ENCODE results near the gene SLC27A1. TPM values are rescaled to one million over a fixed set of nuclear protein-coding genes. Genes with fewer than 3 reads are reported as not detected.
"Not testable (repeated sequence)": the region's sequence is repeated elsewhere in the genome, so short reads cannot be mapped to it uniquely, and the experiment has no call there.

The SLC27A1 gene
- total RNA-seq, 3 donors from 2014 or later (not counting 1 experiment from before 2014, with no cell fraction given), result 12.9 to 26.2 (median 16.3) TPM

- 72% methylated on average over 9 of the region's 9 CpGs for WGBS (ENCODE audit: insufficient coverage)
- Mint-ChIP-seq H3K4me3 (no peak overlapping the region), H3K27ac (no peak overlapping the region), H3K27me3 (ENCODE audit: low read depth in 2 of 2) (no peaks in the 10 kb centered on the region), H3K4me1 (peaks cover 10 to 19% of the 10 kb centered on the region in 2 donors), H3K36me3 (no peaks in the 10 kb centered on the region), H3K9me3 (no peaks in the 10 kb centered on the region)
- Histone ChIP-seq H3K27ac (ENCODE audit: low read length) (no peak overlapping the region), H3K9me3 (ENCODE audit: control insufficient read depth, insufficient read depth, low read length) (no peaks in the 10 kb centered on the region), H3K4me3 (ENCODE audit: low read length) (no peak overlapping the region), H3K27me3 (ENCODE audit: control insufficient read depth, insufficient read depth, low read length) (no peaks in the 10 kb centered on the region), H3K36me3 (ENCODE audit: control insufficient read depth, insufficient read depth, low read length) (peaks cover 2% of the 10 kb centered on the region), H3K4me1 (ENCODE audit: control insufficient read depth, insufficient read depth, low read length) (peaks cover 28% of the 10 kb centered on the region)
- DNase-seq, result no peak
- intact Hi-C loops (cut with micrococcal nuclease), result loop anchor here (10.0 kb wide), 1 partner anchor 359 kb away; the partner anchor contains the start of gene RPL18A
- no peak for ATAC-seq
- TF ChIP-seq, protein P1, sequence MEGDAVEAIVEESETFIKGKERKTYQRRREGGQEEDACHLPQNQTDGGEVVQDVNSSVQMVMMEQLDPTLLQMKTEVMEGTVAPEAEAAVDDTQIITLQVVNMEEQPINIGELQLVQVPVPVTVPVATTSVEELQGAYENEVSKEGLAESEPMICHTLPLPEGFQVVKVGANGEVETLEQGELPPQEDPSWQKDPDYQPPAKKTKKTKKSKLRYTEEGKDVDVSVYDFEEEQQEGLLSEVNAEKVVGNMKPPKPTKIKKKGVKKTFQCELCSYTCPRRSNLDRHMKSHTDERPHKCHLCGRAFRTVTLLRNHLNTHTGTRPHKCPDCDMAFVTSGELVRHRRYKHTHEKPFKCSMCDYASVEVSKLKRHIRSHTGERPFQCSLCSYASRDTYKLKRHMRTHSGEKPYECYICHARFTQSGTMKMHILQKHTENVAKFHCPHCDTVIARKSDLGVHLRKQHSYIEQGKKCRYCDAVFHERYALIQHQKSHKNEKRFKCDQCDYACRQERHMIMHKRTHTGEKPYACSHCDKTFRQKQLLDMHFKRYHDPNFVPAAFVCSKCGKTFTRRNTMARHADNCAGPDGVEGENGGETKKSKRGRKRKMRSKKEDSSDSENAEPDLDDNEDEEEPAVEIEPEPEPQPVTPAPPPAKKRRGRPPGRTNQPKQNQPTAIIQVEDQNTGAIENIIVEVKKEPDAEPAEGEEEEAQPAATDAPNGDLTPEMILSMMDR (IDR thresholded peaks at IDR 0.05), result no peak
These were observed 25.4 kb downstream of the SLC27A1 start for GRCh38 chr19:17495639-17496296.

- peaks cover 5% of the 10 kb centered on the region for H3K36me3 ChIP-seq (ENCODE audit: control insufficient read depth, insufficient read depth, low read length)
- H3K27me3 ChIP-seq (ENCODE audit: control insufficient read depth, insufficient read depth, low read length), result no peaks in the 10 kb centered on the region
- no peak overlapping the region for H3K27ac Mint-ChIP-seq
- DNase-seq, result peak; percentile 83 to 92
- intact Hi-C loops (cut with micrococcal nuclease), result loop anchor here (10.0 kb wide), 1 partner anchor 358 kb away; the partner anchor contains the start of gene RPL18A
- no peaks in the 10 kb centered on the region for H3K36me3 Mint-ChIP-seq
- no peaks in the 10 kb centered on the region for H3K9me3 Mint-ChIP-seq
- H3K4me3 ChIP-seq (ENCODE audit: low read length), result no peak overlapping the region
- no peak overlapping the region for H3K4me3 Mint-ChIP-seq
- H3K27ac ChIP-seq (ENCODE audit: low read length), result no peak overlapping the region
- H3K9me3 ChIP-seq (ENCODE audit: control insufficient read depth, insufficient read depth, low read length), result no peaks in the 10 kb centered on the region
- peaks cover 24% of the 10 kb centered on the region for H3K4me1 ChIP-seq (ENCODE audit: control insufficient read depth, insufficient read depth, low read length)
- no peaks in the 10 kb centered on the region for H3K27me3 Mint-ChIP-seq (ENCODE audit: low read depth in 2 of 2)
- ATAC-seq, result peak; percentile 99 to 100 (median 99)
- peaks cover 10 to 19% of the 10 kb centered on the region in 2 donors for H3K4me1 Mint-ChIP-seq
- TF ChIP-seq, protein P1 (IDR thresholded peaks at IDR 0.05), result peak; percentile 98
- 19% methylated on average over 14 of the region's 14 CpGs for WGBS (ENCODE audit: insufficient coverage)
These were observed 26.1 kb downstream of the SLC27A1 start for GRCh38 chr19:17496337-17496997.

- Histone ChIP-seq H3K9me3 (ENCODE audit: control insufficient read depth, insufficient read depth, low read length) (no peaks in the 10 kb centered on the region), H3K27ac (ENCODE audit: low read length) (no peak overlapping the region), H3K27me3 (ENCODE audit: control insufficient read depth, insufficient read depth, low read length) (no peaks in the 10 kb centered on the region), H3K36me3 (ENCODE audit: control insufficient read depth, insufficient read depth, low read length) (peaks cover 5% of the 10 kb centered on the region), H3K4me1 (ENCODE audit: control insufficient read depth, insufficient read depth, low read length) (peaks cover 24% of the 10 kb centered on the region), H3K4me3 (ENCODE audit: low read length) (no peak overlapping the region)
- no peak overlapping the region for H3K27ac Mint-ChIP-seq
- intact Hi-C loops (cut with micrococcal nuclease), result loop anchor here (10.0 kb wide), 1 partner anchor 358 kb away; the partner anchor contains the start of gene RPL18A
- H3K4me1 Mint-ChIP-seq, result peaks cover 10 to 19% of the 10 kb centered on the region in 2 donors
- no peaks in the 10 kb centered on the region for H3K36me3 Mint-ChIP-seq
- ATAC-seq, result no peak
- TF ChIP-seq, protein P1 (IDR thresholded peaks at IDR 0.05), result no peak
- H3K9me3 Mint-ChIP-seq, result no peaks in the 10 kb centered on the region
- H3K27me3 Mint-ChIP-seq (ENCODE audit: low read depth in 2 of 2), result no peaks in the 10 kb centered on the region
- 95% methylated on average over 41 of the region's 41 CpGs for WGBS (ENCODE audit: insufficient coverage)
- no peak overlapping the region for H3K4me3 Mint-ChIP-seq
- no peak for DNase-seq
These were observed 26.9 kb downstream of the SLC27A1 start for GRCh38 chr19:17497149-17497798.

DNA sequence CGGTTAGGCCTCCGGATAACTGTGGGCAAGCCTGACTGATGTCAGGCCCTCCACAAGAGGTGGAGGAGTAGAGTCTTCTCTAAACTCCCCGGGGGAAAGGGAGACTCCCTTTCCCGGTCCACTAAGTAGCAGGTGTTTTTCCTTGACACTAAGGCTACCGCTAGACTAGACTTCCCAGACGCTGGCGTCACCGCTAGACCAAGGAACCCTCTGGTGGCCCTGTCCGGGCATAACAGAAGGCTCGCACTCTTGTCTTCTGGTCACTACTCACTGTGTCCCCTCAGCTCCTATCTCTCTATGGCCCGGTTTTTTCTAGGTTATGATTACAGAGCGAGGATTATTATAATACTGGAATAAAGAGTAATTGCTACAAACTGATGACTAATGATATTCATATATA is 28.7 kb downstream of the SLC27A1 start:
- not testable (repeated sequence) for H3K27ac Mint-ChIP-seq; H3K9me3 ChIP-seq (ENCODE audit: control insufficient read depth, insufficient read depth, low read length); H3K4me3 ChIP-seq (ENCODE audit: low read length); DNase-seq; H3K9me3 Mint-ChIP-seq; ATAC-seq; H3K27ac ChIP-seq (ENCODE audit: low read length); H3K36me3 ChIP-seq (ENCODE audit: control insufficient read depth, insufficient read depth, low read length); H3K4me3 Mint-ChIP-seq; H3K36me3 Mint-ChIP-seq; H3K27me3 ChIP-seq (ENCODE audit: control insufficient read depth, insufficient read depth, low read length); H3K27me3 Mint-ChIP-seq (ENCODE audit: low read depth in 2 of 2)
- H3K4me1 Mint-ChIP-seq, result peaks cover 10 to 23% of the 10 kb centered on the region in 2 donors
- intact Hi-C loops (cut with micrococcal nuclease), result loop anchor here (10.0 kb wide), 1 partner anchor 356 kb away; the partner anchor contains the start of gene RPL18A
- WGBS (ENCODE audit: insufficient coverage), result 87% methylated on average over 10 of the region's 12 CpGs
- H3K4me1 ChIP-seq (ENCODE audit: control insufficient read depth, insufficient read depth, low read length), result peaks cover 24% of the 10 kb centered on the region

All from natural killer cell (primary cell).